GM12892 (cell line): ENCODE measurements around the gene SEC14L1.

Experiments used
- POLR2A ChIP-seq: IDR thresholded peaks from 2 replicates; pipeline ENCODE4 v1.6.1; 2011; ENCODE audit warnings: low read depth, low read length, control low read depth
- POLR2AphosphoS5 ChIP-seq: IDR thresholded peaks from 2 replicates; pipeline ENCODE4 v1.6.1; 2011; ENCODE audit warnings: low read depth, low read length, control low read depth

DNA sequence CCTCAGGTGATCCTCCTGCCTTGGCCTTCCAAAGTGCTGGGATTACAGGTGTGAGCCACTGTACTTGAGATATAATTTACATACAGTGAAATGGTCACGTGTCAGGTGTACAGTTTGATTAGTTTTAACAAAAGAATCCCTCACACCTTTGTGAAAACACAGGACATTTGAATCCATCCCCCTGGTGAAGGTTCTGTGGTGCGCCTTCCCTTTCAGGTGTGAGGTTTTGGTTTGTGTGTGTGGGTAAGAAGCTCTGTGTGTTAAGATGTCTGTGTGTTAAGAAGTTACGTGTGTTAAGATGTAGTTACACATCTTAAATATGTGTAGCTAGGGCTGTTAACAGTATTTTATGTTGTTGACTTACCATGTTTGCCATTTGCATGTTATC is 4.4 kb downstream of the SEC14L1 start:
- no peak for TF ChIP-seq POLR2A
- TF ChIP-seq POLR2AphosphoS5 = no peak
